Fibroblast of skin of left quadriceps (primary cell): ENCODE data around the gene EFCAB8.

Experiments
- DNase-seq, 2 experiments: peaks; one replicate each; pipeline ENCODE4 v3.0.0-alpha.2; 2013; ENCODE audit warnings: low read depth in 2 of 2

The EFCAB8 gene

DNA sequence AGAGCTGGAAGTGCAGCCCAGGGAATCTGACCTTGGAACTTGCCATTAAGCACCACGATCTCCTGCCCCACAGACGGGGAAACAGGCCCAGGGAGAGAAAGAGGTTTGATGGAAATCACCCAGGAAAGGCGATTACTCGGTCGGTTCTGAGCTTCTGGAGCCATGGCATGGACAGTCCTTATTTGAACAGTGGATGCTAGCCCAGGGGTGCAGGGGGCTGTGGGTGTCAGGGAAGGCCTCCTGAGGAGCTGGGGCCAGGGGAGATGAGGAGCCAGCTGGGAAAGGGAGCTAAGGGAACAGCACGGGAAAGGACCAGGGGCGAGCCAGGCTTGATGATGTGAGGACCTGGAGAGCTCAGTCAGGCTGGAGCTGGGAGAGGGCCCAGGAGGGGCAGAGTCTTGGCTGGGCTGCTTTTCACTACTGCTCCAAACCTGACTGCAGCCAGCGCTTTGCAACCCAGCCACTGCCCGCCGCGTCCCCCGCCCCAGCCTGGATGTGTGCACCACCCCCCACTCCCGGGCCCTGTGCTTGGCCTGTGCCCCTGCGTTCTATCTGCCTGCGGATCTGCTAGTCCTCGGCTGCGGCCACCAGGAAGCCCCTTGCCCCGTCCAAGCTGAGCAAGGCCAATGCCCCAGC lies 127.7 kb downstream of the EFCAB8 start:
- DNase-seq: no peak

DNA sequence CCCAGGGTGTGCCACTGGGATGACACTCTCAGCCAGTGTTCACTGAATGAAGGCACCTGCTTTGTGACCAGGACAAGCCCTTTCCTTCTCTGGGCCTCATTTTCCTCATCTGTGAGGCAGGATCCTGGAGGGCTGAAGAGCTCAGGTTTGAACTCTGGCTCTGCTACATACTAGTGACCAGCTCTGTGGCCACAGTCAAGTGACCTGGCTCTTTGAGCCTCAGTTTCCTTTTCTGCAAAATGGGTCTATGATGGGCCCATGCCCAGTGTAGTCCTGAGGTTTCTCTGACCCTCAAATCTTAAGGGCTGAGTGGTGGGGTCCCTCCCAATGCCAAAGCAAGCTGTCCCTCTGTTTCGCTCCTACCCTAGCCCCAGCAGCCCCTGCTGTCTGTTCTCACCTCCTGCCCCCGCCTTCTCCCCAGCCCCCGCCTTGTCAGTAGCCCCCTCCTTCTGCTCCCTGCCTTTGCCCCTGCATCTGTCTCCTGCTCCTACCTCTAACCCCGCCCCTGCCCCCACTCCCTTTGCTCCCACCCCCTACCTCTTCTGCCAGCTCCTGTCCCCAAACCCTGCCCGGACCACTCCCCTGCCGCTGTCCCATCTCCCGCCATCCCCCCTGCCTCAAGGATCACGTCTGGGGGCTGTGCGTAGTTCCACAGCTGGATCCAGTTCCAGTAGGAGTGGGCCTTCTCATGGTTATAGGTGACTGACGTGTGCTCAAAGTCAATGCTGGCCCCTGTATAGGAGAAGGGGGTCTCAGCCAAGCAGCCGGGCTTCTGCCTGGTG lies 128.5 kb downstream of the EFCAB8 start:
- no peak for DNase-seq

DNA sequence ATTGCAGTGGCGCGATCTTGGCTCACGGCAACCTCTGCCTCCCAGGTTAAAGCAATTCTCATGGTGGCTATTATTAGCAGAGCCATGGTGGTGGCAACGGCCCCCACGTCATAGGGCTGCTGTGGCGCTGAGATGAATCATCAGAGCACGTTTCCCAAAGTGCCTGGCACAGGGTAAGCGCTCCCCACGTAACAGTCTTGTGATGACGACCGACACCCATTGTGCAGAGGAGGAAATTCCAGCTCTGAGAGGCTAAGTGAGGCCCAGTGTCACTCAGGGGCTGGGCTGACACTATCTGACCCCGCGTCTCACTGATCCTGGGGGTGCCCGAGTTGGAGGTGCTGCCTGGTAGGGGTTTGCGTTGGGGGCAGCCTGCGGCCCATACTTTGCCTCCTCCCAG lies 129.3 kb downstream of the EFCAB8 start:
- no peak for DNase-seq

DNA sequence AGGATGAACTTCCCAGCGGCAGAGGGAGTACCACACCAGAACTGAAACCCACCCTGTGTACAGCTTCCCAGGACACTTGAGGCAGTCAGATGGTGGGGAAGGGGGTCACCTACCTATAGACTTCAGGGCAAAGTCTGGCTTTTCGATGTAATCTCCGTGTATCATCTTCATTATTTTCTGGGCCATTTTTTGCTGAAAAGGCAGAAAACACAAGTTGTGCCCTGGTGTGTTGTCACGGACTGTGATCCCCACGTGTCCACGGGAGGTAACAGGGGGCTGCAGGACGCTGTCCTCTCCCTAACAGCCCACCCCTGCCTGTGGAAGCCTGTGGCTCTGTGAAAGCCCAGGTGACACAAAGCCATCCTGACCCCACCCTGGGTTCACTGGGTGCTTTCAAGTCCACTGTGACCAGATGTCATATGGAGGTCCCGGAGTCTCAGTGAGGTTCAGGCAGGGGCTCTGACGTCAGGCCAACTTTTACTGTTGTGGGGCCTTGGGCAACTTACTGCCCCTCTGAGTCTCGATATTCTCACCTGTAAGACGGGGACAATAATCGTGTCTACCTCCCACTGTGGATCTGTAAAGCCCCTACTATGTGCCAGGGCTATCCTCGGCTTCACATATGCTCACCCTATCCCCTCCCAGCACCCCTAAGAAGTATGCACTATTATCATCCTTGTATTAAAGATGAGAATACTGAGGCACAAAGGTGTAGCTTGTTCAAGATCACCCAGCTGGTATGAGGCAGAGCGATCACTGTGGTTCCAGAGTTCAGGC lies 131.0 kb downstream of the EFCAB8 start:
- DNase-seq: no peak

DNA sequence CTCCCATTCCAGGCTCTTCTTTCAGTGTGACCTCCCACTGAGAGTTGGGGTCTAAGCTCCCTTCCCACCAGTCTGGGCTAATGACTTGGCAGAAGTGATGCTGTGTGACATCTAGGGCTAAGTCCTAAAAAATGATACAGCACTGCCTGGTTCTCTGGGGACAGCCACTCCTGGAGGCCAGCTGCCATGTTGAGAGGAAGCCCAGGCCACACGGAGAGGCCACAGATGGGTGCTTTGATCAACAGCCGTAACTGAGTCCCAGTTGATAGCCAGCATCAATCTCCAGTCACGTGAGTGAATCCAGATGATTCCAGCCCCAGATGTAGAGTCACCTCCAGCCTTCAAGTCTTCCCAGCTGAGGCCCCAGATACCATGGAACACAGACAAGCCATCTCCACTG lies 131.7 kb downstream of the EFCAB8 start:
- no peak for DNase-seq

DNA sequence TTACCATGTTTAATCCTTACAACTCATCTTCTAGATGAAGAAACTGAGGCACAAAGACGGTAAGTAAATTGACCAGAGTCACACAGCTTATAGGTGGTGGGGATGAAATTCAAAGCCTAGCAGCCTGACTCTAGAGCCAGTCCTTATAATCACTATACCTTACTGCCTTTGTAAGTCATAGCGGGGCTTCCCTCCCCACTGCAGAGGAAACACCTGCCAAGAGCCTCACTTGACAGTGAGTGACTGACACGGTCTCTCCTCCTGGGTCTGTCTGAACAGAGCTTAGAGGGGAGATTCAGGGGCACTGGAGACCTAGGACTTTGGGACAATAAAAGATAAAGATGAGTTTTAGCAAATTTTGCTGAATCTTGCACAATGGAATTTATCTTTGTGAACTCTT lies 132.7 kb downstream of the EFCAB8 start:
- DNase-seq: no peak

DNA sequence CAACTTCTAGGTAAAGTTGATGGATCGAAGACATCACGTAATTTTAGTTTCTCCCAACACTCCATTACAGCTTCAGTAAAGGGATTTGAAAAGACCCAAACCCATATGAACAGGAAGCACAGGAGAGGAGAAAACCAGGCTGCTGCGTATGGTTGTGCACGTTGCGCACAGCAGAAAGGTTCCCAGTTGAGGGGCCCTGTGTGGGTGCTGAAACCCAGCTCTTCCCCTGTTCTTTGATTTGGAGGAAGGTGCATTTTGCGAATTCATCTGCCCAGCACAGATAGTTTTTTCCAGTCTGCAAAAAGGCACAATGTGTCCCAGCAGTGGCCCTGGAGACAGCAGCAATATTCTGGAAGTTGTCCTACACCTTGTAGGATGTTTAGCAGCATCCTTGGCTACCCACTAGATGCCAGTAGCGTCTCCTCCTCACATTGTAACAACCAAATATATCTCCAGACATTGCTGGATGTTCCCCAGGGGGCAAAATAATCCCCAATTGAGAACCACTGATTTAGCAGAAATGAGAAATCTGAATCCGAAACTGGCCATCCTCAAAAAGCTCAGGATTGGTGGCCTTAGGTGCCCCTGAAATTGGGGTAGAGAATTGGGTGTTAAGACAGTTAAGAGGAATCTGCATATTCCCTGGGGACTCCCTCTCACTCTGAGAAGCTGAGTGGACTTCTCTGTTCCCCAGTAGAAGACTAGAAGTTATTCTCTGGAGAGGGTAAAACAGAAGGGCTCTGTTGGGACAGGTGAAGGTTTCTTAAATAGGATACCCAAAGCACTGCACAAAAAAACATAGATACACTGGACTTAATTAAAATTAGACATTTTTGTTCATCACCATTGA lies 133.3 kb downstream of the EFCAB8 start:
- no peak for DNase-seq

DNA sequence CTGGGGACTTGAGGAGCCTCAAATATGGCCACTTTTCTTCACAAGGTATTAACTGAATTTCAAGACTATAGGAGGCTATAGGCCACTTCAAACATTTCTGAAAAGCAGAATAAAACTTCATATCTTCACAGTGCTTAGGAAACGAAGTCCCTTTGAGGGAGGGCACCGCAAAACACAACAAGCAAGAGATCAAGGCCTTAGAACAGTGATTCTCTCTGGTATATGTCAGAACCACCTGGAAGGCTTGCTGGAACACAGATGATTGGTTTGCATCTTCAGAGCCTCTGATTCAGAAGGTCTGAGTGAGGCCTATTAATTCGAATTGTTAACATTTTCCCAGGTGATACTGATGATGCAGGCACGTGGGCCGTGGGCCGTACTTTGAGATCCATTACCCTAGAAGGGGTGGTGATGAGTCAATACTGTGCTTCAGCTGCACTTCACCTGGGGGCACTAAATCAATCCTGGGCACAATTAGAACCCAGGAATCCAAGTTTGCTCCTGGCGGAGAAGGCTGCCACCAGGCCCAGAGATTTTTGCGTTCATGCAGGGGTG lies 134.8 kb downstream of the EFCAB8 start:
- DNase-seq: no peak

DNA sequence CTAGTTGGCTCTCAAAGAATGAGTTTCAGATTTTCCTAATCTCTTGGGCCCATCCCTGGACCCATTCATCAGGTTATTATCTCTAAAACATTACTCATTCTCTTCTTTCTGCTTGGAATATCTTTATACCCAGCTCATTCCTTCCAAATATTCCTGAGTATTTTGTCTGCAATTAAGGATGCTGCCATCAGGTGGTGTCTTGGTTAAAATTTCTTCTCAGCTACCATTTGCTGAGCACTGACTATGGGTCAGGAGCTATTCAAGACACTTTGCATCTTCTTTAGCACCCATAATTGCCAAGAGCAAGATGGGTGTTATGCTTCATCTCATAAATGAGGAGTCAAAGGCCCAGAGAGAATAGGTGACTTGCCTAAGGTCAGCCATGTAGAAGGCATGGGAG lies 137.1 kb downstream of the EFCAB8 start:
- no peak for DNase-seq

DNA sequence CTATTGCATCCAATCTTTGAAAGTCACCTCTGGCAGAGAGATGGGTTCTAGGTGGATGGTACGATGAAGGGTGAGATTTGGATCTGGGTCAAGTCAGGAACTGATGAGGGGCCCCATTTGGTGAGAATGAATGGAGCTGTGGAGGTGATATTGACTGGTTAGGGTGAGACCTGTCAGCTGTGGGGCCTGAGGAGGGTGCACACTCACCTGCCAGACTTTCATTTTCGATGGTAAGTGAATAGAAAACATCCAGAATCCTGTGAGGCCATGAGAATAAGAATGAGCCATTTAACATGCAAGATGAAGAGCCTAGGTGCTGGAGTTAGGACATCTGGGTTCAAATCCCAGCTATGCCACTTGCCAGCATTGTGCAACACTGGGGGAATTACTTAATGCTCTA lies 138.7 kb downstream of the EFCAB8 start:
- no peak for DNase-seq

DNA sequence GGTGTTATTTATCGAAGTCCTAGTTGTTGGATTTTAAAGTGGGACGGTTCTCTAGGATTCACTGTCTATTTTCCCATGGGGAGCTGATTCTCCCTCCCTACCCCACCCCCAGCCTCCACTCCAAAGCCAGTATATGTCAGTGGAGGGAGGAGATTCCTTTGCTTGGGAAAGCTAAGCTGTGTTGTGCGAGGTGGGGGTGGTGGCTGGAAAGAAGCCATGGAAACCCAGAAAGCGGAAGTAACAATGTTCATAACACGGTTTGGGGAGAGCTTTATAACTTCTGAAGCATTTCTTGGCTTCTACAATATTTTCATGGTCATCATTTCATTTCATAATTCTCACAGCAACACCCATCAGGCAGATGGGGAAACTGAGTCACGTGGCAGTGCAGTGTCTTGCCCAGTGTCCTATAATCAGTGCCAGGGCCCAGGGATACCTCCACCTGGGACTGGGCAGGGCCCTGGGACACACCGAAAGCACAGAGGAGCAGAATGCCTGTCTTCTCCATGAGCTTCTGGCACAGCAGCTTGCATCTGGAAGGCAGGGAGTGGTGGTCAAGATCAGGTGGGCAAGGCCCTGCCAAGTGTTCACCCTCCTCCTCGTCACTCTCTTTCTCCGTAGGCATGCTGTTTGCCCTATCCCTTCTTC lies 141.0 kb downstream of the EFCAB8 start:
- no peak for DNase-seq

DNA sequence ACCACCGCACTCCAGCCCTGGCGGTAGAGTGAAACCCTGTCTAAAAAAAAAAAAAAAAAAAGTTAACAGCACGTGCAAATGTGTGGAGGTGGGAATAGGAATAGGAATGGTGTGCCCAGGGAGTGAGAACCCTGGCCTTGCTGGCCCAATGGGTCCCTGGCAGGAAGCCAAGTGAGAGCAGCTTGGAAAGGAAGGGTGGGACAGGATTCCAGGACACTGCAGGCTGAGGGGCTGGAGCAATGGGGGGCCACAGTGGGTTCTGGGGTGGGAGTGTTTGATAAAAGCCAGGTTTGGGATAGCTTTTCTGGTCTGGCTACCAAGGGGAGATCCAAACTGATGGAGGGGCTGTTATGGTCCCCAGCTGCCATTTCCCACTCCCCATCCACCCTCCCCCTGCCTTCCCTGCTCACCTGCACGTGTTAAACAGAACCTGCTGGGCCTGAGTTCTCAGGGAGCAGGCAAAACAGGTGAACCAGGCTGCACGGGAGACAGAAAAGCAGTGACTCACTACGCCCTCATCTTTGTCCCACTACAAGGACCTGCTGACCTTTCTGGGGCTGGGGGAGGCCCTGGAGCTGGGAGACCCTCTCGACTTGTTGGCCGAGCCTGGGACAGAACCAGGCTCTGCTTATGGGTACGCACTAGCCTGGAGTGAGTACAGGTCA lies 142.2 kb downstream of the EFCAB8 start:
- no peak for DNase-seq

DNA sequence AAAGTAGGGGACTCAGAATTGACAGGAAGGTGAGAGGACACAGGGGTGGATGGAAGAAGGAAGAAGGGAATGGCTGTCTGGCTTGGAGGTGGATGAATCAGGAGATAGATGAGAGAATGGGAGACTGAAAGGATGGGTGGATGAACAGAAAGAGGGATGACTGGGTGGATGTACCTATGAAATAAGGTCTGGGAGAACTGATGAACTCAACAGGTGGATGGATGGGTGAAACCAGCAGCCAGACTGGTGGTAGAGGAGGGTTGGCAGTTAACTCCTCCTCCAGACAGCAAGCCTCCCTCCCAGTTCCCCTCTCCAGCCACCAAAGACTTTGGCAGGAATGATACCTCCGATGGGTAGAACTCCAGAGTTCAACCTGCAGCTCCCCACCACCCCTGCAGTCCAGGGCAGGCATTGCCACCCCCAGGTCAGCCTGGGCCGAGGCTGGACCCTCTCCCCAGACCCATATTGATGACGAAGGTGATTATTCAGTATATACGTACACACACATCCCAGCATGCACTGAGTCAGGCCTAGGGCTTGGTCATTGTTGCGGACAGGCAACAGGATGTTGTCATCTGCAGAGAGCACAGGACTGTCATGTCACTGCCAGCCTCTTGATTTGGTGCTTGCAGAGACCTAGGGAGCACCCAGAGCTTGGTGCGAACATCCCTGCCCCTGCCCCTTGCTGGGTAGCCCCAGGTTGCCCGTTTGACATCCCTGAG lies 143.5 kb downstream of the EFCAB8 start:
- DNase-seq: no peak

DNA sequence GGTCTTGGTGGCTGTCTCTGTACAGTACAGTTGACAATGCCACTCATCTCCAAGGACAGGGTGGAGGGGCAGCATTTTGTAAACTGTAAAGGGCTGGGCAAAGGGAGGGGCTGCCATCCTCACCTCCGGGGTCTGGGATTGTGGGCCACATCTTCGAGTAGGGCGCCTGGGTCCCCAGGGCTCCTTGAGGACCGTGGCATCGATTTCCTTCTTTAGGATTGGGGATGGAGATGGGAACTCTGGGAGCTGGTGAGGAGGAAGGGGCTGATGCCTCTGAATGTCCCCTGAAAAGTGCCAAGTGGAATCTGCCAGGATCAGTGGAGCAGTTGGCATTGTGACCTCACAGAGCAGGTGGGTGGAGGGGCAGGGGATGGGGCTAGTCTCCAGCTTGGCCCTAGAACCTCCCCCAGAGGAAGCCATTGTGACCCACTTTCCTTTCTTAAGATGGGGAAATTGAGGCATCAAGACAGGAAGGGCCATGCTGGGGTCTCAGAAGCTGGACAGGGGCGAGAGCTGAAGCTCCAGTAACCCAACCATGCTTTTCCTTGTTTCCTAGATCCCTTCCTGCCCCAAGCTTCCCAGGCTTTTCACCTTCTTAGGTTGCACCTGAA lies 145.5 kb downstream of the EFCAB8 start, which contains the start of gene SUN5:
Gene SUN5, minus strand, starts transcription at position 293 of the 611 bp plus-strand sequence. Its CDS starts 93 bp downstream, at position 200.
- no peak for DNase-seq

DNA sequence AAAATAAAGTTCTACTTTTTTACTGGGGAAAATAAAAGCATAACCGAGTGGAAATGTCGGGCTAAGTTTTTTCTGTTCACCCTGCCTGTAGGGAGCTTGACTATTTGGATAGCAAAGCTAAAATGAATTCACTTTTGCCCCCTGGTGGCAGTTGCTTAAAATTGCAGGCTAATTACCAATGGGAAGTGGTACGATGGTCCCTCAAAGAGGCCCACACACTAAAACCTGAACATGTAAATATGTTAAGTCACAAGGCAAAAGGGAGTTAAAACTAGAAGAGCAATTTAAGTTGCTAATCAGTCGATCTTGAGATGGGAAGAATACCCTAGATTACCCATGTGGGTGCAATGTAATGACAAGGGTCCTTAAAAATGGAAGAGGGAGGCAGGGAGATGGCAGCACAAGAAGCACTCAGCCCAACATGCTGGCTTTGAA lies 146.4 kb downstream of the EFCAB8 start:
- no peak for DNase-seq

DNA sequence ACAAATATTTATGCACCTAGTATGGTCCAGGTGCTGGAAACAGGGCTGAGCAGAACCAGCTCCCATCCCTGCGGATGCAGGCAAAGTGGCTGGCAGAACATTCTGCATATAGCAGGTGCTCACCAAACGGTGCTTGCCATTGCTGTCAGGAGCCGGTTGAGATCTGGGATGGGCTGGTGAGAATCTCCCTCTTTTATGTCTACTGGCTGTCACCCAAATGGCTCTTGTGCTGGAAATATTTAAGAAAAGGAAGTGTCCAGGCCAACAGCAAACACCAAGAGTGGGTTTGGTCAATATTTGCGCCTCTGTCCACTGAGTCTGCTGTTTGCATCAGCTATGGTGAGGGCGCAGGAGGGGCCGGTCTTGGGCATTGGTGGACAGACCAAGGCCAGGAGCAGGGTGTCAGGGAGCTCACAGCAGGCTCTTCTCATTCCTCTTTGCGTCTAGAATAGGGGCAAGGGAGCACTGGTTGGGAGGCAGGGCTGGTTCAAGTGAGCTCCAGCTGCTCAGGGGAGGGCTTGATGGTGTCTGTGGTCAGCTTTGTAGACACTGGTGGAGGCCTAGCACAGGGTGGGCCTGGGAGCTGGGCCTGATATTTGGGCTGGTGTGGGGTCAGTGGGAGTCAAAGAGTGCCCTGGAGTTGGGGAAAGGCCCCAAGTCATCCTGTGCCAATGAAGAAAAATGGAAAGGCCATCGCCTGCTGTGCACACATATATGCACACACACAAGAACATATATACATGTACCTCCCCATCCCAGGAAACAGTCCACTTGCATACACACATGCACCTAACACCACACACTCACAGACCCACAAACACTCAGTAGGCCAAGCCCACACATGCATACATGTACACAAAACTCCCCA lies 147.4 kb downstream of the EFCAB8 start:
- DNase-seq: no peak

DNA sequence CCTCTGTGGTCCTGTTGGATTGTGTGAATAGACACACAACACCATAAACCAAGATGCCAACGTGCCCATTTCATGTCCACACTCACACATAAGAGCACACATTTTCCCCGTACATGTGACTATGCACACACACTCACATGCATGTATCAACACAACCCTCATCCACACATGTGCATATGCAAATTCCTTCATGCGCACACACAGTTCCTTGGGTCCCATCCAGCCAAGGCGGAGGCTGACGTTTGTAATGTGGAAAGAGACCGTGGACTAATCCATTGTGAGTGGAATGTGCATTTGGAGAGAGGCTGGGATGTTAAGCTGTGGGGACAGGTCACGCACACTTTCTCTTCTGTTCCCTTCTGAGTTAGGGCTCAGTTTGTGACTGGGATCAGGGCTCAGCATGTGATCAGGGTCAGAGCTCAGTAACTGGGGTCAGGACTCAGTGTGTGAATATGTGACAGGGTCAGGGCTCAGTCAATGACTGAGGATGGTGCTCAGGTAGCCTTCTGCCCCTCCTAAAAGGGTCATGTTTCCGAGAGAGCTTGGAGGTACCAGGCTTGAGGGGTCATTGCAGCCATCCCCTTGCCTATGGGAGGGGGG lies 148.2 kb downstream of the EFCAB8 start:
- no peak for DNase-seq
